Erythroblast (primary cell): ENCODE results near the gene FCHSD2.

Source experiments
- GATA1 ChIP-seq: IDR thresholded peaks from 2 replicates; pipeline ENCODE4 v1.6.1; 2011; ENCODE audit warnings: low read depth, mild to moderate bottlenecking, control low read depth, low read length, moderate library complexity
- POLR2A ChIP-seq: IDR thresholded peaks from 2 replicates; pipeline ENCODE4 v1.6.1; 2011; ENCODE audit warnings: mild to moderate bottlenecking, low read length

- TF ChIP-seq POLR2A: no peak
- TF ChIP-seq GATA1: no peak
Measured at GRCh38 chr11:73158356-73159051, 16.4 kb upstream of the FCHSD2 start.
